OCI-LY7 (cell line): ENCODE measurements around the gene AMPD2.

Experiments
- CTCF ChIP-seq: fragments of 200-600 bp; sonication (generic); conservative IDR thresholded peaks from 2 replicates; pipeline ENCODE4 v1.5.1; 2014; ENCODE audit warnings: mild to moderate bottlenecking, antibody characterized with exemption, low read length, moderate library complexity, mixed read lengths
- EZH2phosphoT487 ChIP-seq: fragments of 200-600 bp; sonication (generic); IDR thresholded peaks from 2 replicates; pipeline ENCODE4 v1.6.1; 2018; ENCODE audit warnings: low read depth, borderline replicate concordance, mild to moderate bottlenecking, mixed run types, antibody characterized with exemption, low read length, moderate library complexity, mixed read lengths

- TF ChIP-seq EZH2phosphoT487 (no peak), CTCF (peak; percentile 41; the same call in 1 of the 2 replicates)
Measured at GRCh38 chr1:109655615-109656519, 36.2 kb downstream of the AMPD2 start, which contains the start of gene GSTM4.
